ENCODE measurements around the gene SIRPA.

- no peak for TF ChIP-seq POLR2AphosphoS5 (IDR thresholded peaks at IDR 0.05; ENCODE audit: low read depth, low read length)
- TF ChIP-seq REST (IDR thresholded peaks at IDR 0.05; ENCODE audit: insufficient read depth in 1 of 2, low read depth in 2 of 2, low read length in 2 of 2) = no peak
- TF ChIP-seq TAF1 (IDR thresholded peaks at IDR 0.05; ENCODE audit: borderline replicate concordance, insufficient read depth, low read length) = no peak
- TF ChIP-seq SIN3A (IDR thresholded peaks at IDR 0.05; ENCODE audit: borderline replicate concordance, insufficient read depth, low read length) = no peak
Measured at GRCh38 chr20:1893721-1894470, 1.3 kb upstream of the SIRPA start.

Data from PFSK-1 (cell line).